GM12878 (cell line): ENCODE measurements around the gene POMT1. TPM values are rescaled to one million over a fixed set of nuclear protein-coding genes. Genes with fewer than 3 reads are reported as not detected.

Experiments
- ATAC-seq: fragments of 200-7000 bp; cut with Tn5 transposase; 3 replicates; pipeline ENCODE4 v1.9.1; 2020; ENCODE audit warnings: mild to moderate bottlenecking, moderate library complexity
- BruUV-seq: library from RNA; stranded (reverse); fragments of 400-500 nt; replicated peaks from 2 replicates; lab custom pipeline; 2021; lab: Mats Ljungman, UMichigan
- CTCF ChIA-PET: fragments of 300-600 bp; sonication (Branson Sonifier 250); formaldehyde crosslinking; extraction: SDS; loops from one replicate; lab custom pipeline; 2021; ENCODE audit warnings: inconsistent platforms; lab: Yijun Ruan, JAX
- POLR2A ChIA-PET: fragments of 350-600 bp; formaldehyde crosslinking; extraction: SDS; loops from one replicate; lab custom pipeline; 2021; ENCODE audit warnings: inconsistent platforms; lab: Charles Lee
- RAD21 ChIA-PET: fragments of 300-600 bp; sonication (Branson Sonifier 250); formaldehyde crosslinking; loops from one replicate; lab custom pipeline; 2023; ENCODE audit warnings: antibody characterized with exemption; ENCODE audit not compliant: unreplicated experiment; lab: Charles Lee
- SMC1A ChIA-PET: fragments of 300-600 bp; sonication (Branson Sonifier 250); formaldehyde crosslinking; loops from one replicate; lab custom pipeline; 2023; ENCODE audit not compliant: unreplicated experiment, uncharacterized antibody; lab: Charles Lee
- DNase-seq: peaks from one replicate; pipeline ENCODE4 v3.0.0-alpha.2; 2011; ENCODE audit warnings: low read depth, low spot score
- FAIRE-seq: peaks from 3 replicates; lab custom pipeline; 2011; peaks lifted over from hg19 to GRCh38; lab: Jason Lieb, UNC
- H2AFZ ChIP-seq: 2 replicates; pipeline ENCODE4 v1.6.0; 2011; ENCODE audit warnings: low read depth, low read length, control low read depth; ENCODE audit not compliant: control insufficient read depth
- H3K27ac ChIP-seq: 2 replicates; pipeline ENCODE4 v1.5.1; 2011; ENCODE audit warnings: control low read depth; ENCODE audit not compliant: control insufficient read depth, insufficient read depth
- H3K27me3 ChIP-seq, 2 experiments: replicated peaks in 1 of 2; 2 replicates each; pipeline versions ENCODE4 v1.6.0 to v1.6.1; 2011; ENCODE audit warnings: low read length in 1 of 2; ENCODE audit not compliant: control insufficient read depth in 2 of 2, insufficient read depth in 2 of 2
- H3K36me3 ChIP-seq, 2 experiments: 2 replicates each; pipeline ENCODE4 v1.5.1; 2011; ENCODE audit warnings: low read length in 1 of 2; ENCODE audit not compliant: control insufficient read depth in 2 of 2, insufficient read depth in 2 of 2
- H3K4me1 ChIP-seq: 2 replicates; pipeline ENCODE4 v1.6.1; 2011; ENCODE audit warnings: mild to moderate bottlenecking, low read length, moderate library complexity, mixed read lengths; ENCODE audit not compliant: control insufficient read depth, insufficient read depth
- H3K4me2 ChIP-seq: 2 replicates; pipeline ENCODE4 v1.6.0; 2011; ENCODE audit warnings: control low read depth; ENCODE audit not compliant: control insufficient read depth, insufficient read depth
- H3K4me3 ChIP-seq: fragments of 200-600 bp; sonication (generic); 2 replicates; pipeline ENCODE4 v1.5.1; 2016
- H3K79me2 ChIP-seq: 2 replicates; pipeline ENCODE4 v1.6.0; 2011; ENCODE audit warnings: low read length; ENCODE audit not compliant: control insufficient read depth, insufficient read depth
- H3K9ac ChIP-seq: 2 replicates; pipeline ENCODE4 v1.8.0; 2011; ENCODE audit warnings: low read length, control low read depth, mixed read lengths; ENCODE audit not compliant: control insufficient read depth, insufficient read depth
- H3K9me3 ChIP-seq: replicated peaks from 3 replicates; pipeline ENCODE4 v1.5.1; 2011; ENCODE audit warnings: mild to moderate bottlenecking, low read length; ENCODE audit not compliant: control insufficient read depth, insufficient read depth
- H4K20me1 ChIP-seq: 2 replicates; pipeline ENCODE4 v1.6.0; 2011; ENCODE audit not compliant: control insufficient read depth, insufficient read depth
- CBX5 ChIP-seq: sonication (generic); IDR thresholded peaks from 2 replicates; pipeline ENCODE4 v1.6.1; 2016; ENCODE audit warnings: low read depth, moderate library complexity, mild to moderate bottlenecking, inconsistent platforms
- CUX1 ChIP-seq: IDR thresholded peaks from 2 replicates; pipeline ENCODE4 v1.6.1; 2012; ENCODE audit warnings: improper control_type of control experiment, low read depth, low read length; ENCODE audit not compliant: insufficient replicate concordance
- EZH2 ChIP-seq: IDR thresholded peaks from 2 replicates; pipeline ENCODE4 v1.6.1; 2012; ENCODE audit warnings: low read depth, mild to moderate bottlenecking, control low read depth, inconsistent platforms, low read length, borderline replicate concordance; ENCODE audit not compliant: control insufficient read depth
- HDAC2 ChIP-seq: fragments of 200-600 bp; sonication (generic); IDR thresholded peaks from 2 replicates; pipeline ENCODE4 v1.6.1; 2017
- JUNB ChIP-seq: IDR thresholded peaks from 2 replicates; pipeline ENCODE4 v1.6.1; 2016; ENCODE audit warnings: antibody characterized with exemption, mild to moderate bottlenecking
- RAD51 ChIP-seq: fragments of 450-650 bp; IDR thresholded peaks from 2 replicates; pipeline ENCODE4 v1.6.1; 2016; ENCODE audit warnings: moderate library complexity, mild to moderate bottlenecking, inconsistent platforms
- TBL1XR1 ChIP-seq: IDR thresholded peaks from 2 replicates; pipeline ENCODE4 v1.6.1; 2012; ENCODE audit warnings: low read depth, low read length, improper control_type of control experiment
- USF1 ChIP-seq: IDR thresholded peaks from 2 replicates; pipeline ENCODE4 v1.6.1; 2011; ENCODE audit warnings: borderline replicate concordance, low read depth, mild to moderate bottlenecking, moderate library complexity, mixed read lengths, low read length; ENCODE audit not compliant: insufficient read depth; ENCODE audit errors: extremely low read length
- WGBS: methylation state at CpG from one replicate; pipeline ENCODE4 v1.1.6; 2016; ENCODE audit warnings: low lambda C conversion rate; ENCODE audit not compliant: insufficient replicate concordance, insufficient coverage; ENCODE audit errors: missing lambda C conversion rate; 5-methylcytosine and 5-hydroxymethylcytosine counted together
- in situ Hi-C: fragments of 300-500 bp; cut with MboI; formaldehyde crosslinking; loops from 9 replicates; pipeline ENCODE4 v1.14.3; 2018; ENCODE audit warnings: mixed read lengths
- intact Hi-C: fragments of 100-400 bp; cut with micrococcal nuclease; formaldehyde crosslinking; loops from one replicate; pipeline ENCODE4 v1.14.2; 2022; ENCODE audit not compliant: unreplicated experiment
- polyA plus RNA-seq, 11 experiments: library from polyadenylated mRNA; depleted of rRNA in 4 of 11; unstranded in 6 of 11; stranded (reverse) in 5 of 11; fragments of >200 nt; fragmentation: Nextera tagmentation in 4 of 11; fragmentation: Illumina TruSeq in 1 of 11; extraction: Ambion mirVana in 4 of 11; extraction: Trizol in 1 of 11; gene quantifications; 1 replicate in 1 of 11; 2 replicates in 10 of 11; pipeline versions ENCODE4 v1.2.1 to v1.2.3, GENCODE V29; 2011 to 2016; ENCODE audit warnings: inconsistent platforms in 2 of 11, missing spikeins in 2 of 11, low read depth in 1 of 11
- total RNA-seq, 4 experiments: library from RNA; depleted of rRNA in 3 of 4; stranded (reverse); fragments of >200 nt in 3 of 4; fragmentation: Illumina TruSeq in 1 of 4; extraction: Trizol in 1 of 4; gene quantifications; 2 replicates each; pipeline versions ENCODE4 v1.2.1 to v1.2.3, GENCODE V29; 2013 to 2021

Gene POMT1
- total and polyA plus RNA-seq, 10 of the 15 experiments (the other 5 are each of a cell fraction or from before 2014, with no cell fraction given) = 1.2 to 19.2 (median 12.6) TPM

GRCh38 chr9:131539223-131539923, 36.7 kb downstream of the POMT1 start:
- ChIA-PET POLR2A (no interaction called here), RAD21 (interaction anchor here (0.7 kb wide), 1 partner anchor 1549 kb away, joined by 3 read pairs; no protein-coding TSS in a partner anchor), SMC1A (interaction anchor here (0.6 kb wide), 1 partner anchor 32 kb away, joined by 3 read pairs; no protein-coding TSS in a partner anchor), CTCF (no interaction called here)
- no peaks in the 10 kb centered on the region for H4K20me1 ChIP-seq
- TF ChIP-seq TBL1XR1 (no peak), USF1 (no peak)
- no peaks in the 10 kb centered on the region for H3K79me2 ChIP-seq
- no peak for ATAC-seq
- in situ Hi-C loops (no loop called here), intact Hi-C loops (loop anchor here (10.0 kb wide), 1 partner anchor 205 kb away; the partner anchor contains the start of gene RAPGEF1)
- H3K4me2 ChIP-seq = no peak overlapping the region
- no peak for FAIRE-seq
- 46% methylated on average over 7 of the region's 7 CpGs for WGBS
- no peak overlapping the region for H3K4me3 ChIP-seq
- H3K27me3 ChIP-seq = no peaks in the 10 kb centered on the region
- DNase-seq = no peak
- no peak overlapping the region for H3K27ac ChIP-seq
- H3K36me3 ChIP-seq = no peaks in the 10 kb centered on the region
- no TSS peak for BruUV-seq
- no peaks in the 10 kb centered on the region for H3K4me1 ChIP-seq
- H2AFZ ChIP-seq = no peak overlapping the region
- peaks cover 8% of the 10 kb centered on the region for H3K9me3 ChIP-seq
- H3K9ac ChIP-seq = no peak overlapping the region

- RAD21 ChIA-PET = no interaction called here
- TF ChIP-seq EZH2 = no peak
- no peak for TF ChIP-seq CUX1
- no peak for TF ChIP-seq HDAC2
- TF ChIP-seq RAD51 = no peak
- TF ChIP-seq CBX5 = peak; percentile 81
- no peak for TF ChIP-seq JUNB
Observed at GRCh38 chr9:131543141-131543540, 40.4 kb downstream of the POMT1 start.

More at GRCh38 chr9:131543141-131543540, 40.4 kb downstream of the POMT1 start:
- Histone ChIP-seq H3K36me3 (no peaks in the 10 kb centered on the region), H2AFZ (no peak overlapping the region), H4K20me1 (no peaks in the 10 kb centered on the region), H3K4me1 (no peaks in the 10 kb centered on the region), H3K4me2 (no peak overlapping the region), H3K4me3 (no peak overlapping the region), H3K27ac (no peak overlapping the region), H3K9me3 (peaks cover 15% of the 10 kb centered on the region), H3K27me3 (peaks cover 0 to 2% of the 10 kb centered on the region in 2 experiments; a peak in 2 of 4 replicates), H3K79me2 (no peaks in the 10 kb centered on the region), H3K9ac (no peak overlapping the region)
- BruUV-seq = no TSS peak
- DNase-seq = no peak
- intact Hi-C loops (no loop called here), in situ Hi-C loops (no loop called here)
- ChIA-PET SMC1A (interaction anchor here (1.1 kb wide), 1 partner anchor 85 kb away, joined by 3 read pairs; no protein-coding TSS in a partner anchor), POLR2A (no interaction called here), CTCF (no interaction called here)
- no peak for ATAC-seq
- 67% methylated on average over 6 of the region's 6 CpGs for WGBS
- FAIRE-seq = no peak
